ENCODE data around the gene ALKBH3.

ALKBH3 gene

GRCh38 chr11:43959321-43959995 lies 78.8 kb downstream of the ALKBH3 start:
- DNase-seq (ENCODE audit: low read depth in 2 of 2): no peak

- DNase-seq (ENCODE audit: low read depth in 2 of 2): no peak
These were observed 82.0 kb downstream of the ALKBH3 start for GRCh38 chr11:43962383-43963278.

GRCh38 chr11:43963279-43963620 lies 82.6 kb downstream of the ALKBH3 start:
- DNase-seq (ENCODE audit: low read depth in 2 of 2): no peak

GRCh38 chr11:43967661-43968060 lies 87.0 kb downstream of the ALKBH3 start:
- no peak for DNase-seq (ENCODE audit: low read depth in 2 of 2)

GRCh38 chr11:43968719-43969118 lies 88.1 kb downstream of the ALKBH3 start:
- DNase-seq (ENCODE audit: low read depth in 2 of 2): no peak

GRCh38 chr11:43969543-43969942 lies 88.9 kb downstream of the ALKBH3 start:
- DNase-seq (ENCODE audit: low read depth in 2 of 2): no peak

Data from stimulated activated CD8-positive, alpha-beta memory T cell treated with anti-CD3 and anti-CD28 coated beads, Interleukin-15, amount 100 ng/mL, for 48 hours (primary cell).